Esophagus (tissue), 2 donors: ENCODE measurements around the gene TNS1. TPM values are rescaled to one million over a fixed set of nuclear protein-coding genes. Genes with fewer than 3 reads are reported as not detected.
A peak's percentile ranks its signal among the peaks of the same experiment; 100 is the strongest.

Source experiments
- H3K27ac ChIP-seq, 2 donors: one replicate each; pipeline ENCODE4 v1.5.1; 2013; ENCODE audit warnings: low read depth in 2 of 2, mild to moderate bottlenecking in 2 of 2, inconsistent platforms in 1 of 2, low read length in 1 of 2, moderate library complexity in 1 of 2
- H3K27me3 ChIP-seq, 2 donors: one replicate each; pipeline ENCODE4 v1.6.1; 2013; ENCODE audit warnings: low read length in 2 of 2, control low read depth in 1 of 2, mild to moderate bottlenecking in 1 of 2; ENCODE audit not compliant: insufficient read depth in 2 of 2, control insufficient read depth in 1 of 2
- H3K36me3 ChIP-seq, 2 donors: one replicate each; pipeline ENCODE4 v1.6.1; 2013; ENCODE audit warnings: low read length in 1 of 2; ENCODE audit not compliant: control insufficient read depth in 2 of 2, insufficient read depth in 2 of 2
- H3K4me1 ChIP-seq, 2 donors: one replicate each; pipeline ENCODE4 v1.6.1; 2013; ENCODE audit warnings: low read length in 1 of 2; ENCODE audit not compliant: control insufficient read depth in 2 of 2, insufficient read depth in 2 of 2
- H3K4me3 ChIP-seq, 2 donors: one replicate each; pipeline ENCODE4 v1.5.1; 2013; ENCODE audit warnings: low read length in 2 of 2, mild to moderate bottlenecking in 2 of 2, low read depth in 1 of 2, moderate library complexity in 1 of 2
- H3K9me3 ChIP-seq, 2 donors: one replicate each; pipeline ENCODE4 v1.6.1; 2013; ENCODE audit warnings: mild to moderate bottlenecking in 2 of 2, low read depth in 1 of 2, low read length in 1 of 2, moderate library complexity in 1 of 2; ENCODE audit not compliant: control insufficient read depth in 2 of 2, insufficient read depth in 1 of 2
- WGBS, 2 donors: extraction: QIAGEN DNeasy Blood & Tissue Kit; methylation state at CpG; one replicate each; pipeline ENCODE4 v1.1.7; 2013; 5-methylcytosine and 5-hydroxymethylcytosine counted together
- polyA plus RNA-seq, 2 donors: library from polyadenylated mRNA; stranded (reverse); fragments of 200-250 nt; gene quantifications; one replicate each; pipeline ENCODE4 v1.2.3, GENCODE V29; 2013
- donor health status: healthy with polysubstance abuse.
- donor health status: Bipolar disorder and iron deficiency.

Gene TNS1
- polyA plus RNA-seq, 2 donors = 28.3 to 39.0 TPM

DNA sequence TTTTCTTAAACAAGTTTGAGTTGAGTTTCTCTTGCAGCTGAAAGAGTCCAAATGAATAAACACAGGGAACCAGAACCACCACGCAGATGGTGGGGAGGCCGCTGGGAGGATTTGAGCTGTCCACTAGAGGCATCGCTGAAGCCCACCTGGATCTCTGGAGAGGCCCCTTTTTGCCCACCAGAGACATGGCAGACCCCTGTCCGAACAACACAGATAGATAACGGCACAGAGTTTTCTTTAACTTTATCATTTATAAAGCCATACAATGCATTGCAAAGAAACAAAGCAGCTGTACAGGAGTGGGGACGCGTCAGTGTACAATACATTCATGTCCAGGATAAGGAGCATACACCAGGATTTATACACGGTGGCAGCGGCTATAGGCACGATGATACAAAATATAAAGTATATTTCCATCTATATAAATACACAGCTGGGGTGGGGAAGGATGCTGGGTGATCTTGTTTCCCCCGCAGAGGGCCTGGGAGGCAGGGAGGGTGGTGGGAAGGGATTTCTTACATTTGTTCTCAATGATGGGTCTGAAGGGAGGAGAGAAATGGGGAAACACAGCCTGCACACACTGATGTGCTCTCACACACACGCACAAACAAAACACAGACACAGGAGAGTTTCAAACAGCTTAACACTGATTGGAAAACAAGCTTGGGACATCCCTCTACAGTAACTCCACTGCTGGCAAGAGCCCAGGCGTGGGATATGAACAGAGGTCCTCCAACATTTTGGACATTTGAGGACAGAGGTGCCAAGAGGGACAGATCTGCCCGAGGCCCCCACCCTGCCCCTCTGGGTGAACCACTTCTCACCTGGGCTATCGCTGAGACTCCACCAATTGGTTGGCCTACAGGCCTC lies 203.0 kb downstream of the TNS1 start:
- H3K4me3 ChIP-seq = no peak overlapping the region
- H3K36me3 ChIP-seq = peaks cover 0 to 5% of the 10 kb centered on the region in 2 donors
- WGBS, 2 donors = 79 to 82% methylated on average over 15 of the region's 15 CpGs
- no peaks in the 10 kb centered on the region for H3K27me3 ChIP-seq
- peaks cover 0 to 3% of the 10 kb centered on the region in 2 donors for H3K9me3 ChIP-seq
- peaks cover 0 to 11% of the 10 kb centered on the region in 2 donors for H3K4me1 ChIP-seq
- peak overlapping the region in 1 of 2 donors; percentile 2 for H3K27ac ChIP-seq

DNA sequence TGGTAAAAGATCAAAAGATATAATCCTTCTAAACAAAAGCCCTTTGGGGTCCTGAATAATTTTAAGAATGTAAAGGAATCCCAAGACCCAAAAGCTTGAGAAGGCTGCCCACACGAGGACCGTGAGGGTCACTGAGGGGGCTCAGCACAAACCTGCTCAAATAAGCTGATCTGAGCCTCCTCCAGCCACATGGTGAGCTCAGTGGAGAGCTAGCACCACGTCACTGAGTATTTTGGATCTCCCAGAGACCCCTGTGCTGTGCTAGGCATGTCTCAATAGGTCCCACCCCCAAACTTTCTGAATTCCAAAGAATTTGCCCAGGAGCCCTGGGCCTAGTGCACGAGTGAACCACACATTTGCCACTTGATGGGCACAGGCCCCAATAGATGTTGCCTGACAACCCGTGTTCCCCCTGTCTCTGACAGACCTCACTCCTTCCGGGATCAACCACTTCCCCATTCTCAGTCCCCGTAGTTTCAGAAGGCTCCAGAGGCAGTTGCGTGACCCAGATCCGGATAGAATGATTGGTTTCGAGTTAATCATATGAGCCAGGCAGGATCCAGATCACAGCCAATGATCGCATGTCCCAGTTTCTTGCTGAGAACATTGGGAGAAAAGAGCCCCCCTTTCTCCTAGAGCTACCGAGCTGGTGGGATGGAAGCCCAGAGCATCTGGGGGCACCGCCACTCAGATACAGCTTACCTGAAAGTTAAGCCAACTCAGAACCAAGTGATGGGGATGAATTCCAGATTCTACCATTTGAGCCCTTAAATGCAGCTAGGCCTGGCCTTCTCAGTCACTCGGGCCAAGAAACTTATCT lies 203.8 kb downstream of the TNS1 start:
- peaks cover 0 to 7% of the 10 kb centered on the region in 2 donors for H3K4me1 ChIP-seq
- no peaks in the 10 kb centered on the region for H3K27me3 ChIP-seq
- peaks cover 0 to 3% of the 10 kb centered on the region in 2 donors for H3K9me3 ChIP-seq
- no peak overlapping the region for H3K4me3 ChIP-seq
- no peaks in the 10 kb centered on the region for H3K36me3 ChIP-seq
- WGBS, 2 donors = 63 to 71% methylated on average over 14 of the region's 14 CpGs
- peak overlapping the region in 1 of 2 donors; percentile 51 for H3K27ac ChIP-seq

DNA sequence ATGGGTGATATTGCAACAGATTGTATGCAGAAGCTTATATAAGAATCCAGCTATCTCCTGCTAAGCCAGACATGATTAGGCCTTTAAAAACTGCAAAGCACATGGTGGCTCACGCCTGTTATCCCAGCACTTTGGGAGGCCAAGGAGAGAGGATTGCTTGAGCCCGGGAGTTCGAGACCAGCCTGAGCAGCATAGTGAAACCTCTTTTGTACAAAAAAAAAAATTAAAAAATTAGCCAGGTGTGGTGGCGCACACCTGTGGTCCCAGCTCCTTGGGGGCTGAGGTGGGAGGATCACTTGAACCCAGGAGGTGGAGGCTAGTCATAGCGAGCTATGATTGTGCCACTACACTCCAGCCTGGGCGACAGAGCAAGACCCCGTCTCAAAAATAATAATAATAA lies 204.6 kb downstream of the TNS1 start:
- Histone ChIP-seq H3K36me3 (no peaks in the 10 kb centered on the region), H3K9me3 (peaks cover 0 to 3% of the 10 kb centered on the region in 2 donors), H3K4me1 (peaks cover 0 to 7% of the 10 kb centered on the region in 2 donors), H3K27me3 (no peaks in the 10 kb centered on the region), H3K27ac (no peak overlapping the region), H3K4me3 (no peak overlapping the region)
- 88 to 99% methylated on average over 7 of the region's 7 CpGs for WGBS, 2 donors

DNA sequence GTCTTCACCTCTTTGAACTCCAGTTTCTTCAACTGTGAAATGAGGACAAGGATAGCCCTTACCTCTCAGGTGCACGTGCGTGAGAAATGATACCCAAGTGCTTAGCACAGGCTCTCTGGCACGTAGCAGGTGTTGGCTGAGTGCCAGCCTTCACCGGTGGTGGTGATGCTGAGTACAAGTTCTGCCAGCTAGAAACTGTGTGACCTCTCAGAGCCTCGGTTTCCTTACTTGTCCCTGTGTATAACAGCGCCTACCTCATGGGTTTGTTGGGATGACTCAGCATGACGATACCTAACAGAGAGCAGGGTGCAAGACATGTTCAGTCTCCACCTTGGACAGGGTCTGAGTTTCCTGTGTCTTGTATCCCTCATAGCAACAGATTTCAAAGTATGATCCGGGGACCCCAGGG lies 205.1 kb downstream of the TNS1 start:
- Histone ChIP-seq H3K4me1 (peaks cover 0 to 7% of the 10 kb centered on the region in 2 donors), H3K9me3 (peaks cover 0 to 3% of the 10 kb centered on the region in 2 donors), H3K4me3 (no peak overlapping the region), H3K27me3 (no peaks in the 10 kb centered on the region), H3K36me3 (no peaks in the 10 kb centered on the region), H3K27ac (no peak overlapping the region)
- 40 to 45% methylated on average over 8 of the region's 8 CpGs for WGBS, 2 donors

DNA sequence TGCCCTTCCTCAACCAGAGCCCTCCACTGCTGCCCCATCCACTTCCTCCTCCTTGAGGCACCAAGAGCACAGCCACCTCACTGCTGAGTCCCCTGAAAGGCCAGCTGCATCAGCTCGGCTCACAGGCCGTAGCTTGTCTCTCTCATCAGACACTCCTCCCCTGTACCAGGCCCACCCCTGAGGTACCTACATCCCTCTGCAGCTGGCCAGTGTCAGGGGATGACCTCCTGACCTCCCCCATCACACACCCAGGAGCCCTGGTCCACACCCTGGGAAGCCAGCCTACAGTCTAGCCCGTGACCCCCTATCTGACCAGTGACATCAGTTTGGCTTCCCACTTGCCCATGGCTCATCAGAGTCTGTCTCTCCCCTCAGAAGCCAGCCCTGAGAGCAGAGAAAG lies 205.6 kb downstream of the TNS1 start:
- Histone ChIP-seq H3K4me3 (no peak overlapping the region), H3K27ac (peak overlapping the region in 1 of 2 donors; percentile 66), H3K4me1 (peaks cover 0 to 7% of the 10 kb centered on the region in 2 donors), H3K36me3 (no peaks in the 10 kb centered on the region), H3K27me3 (no peaks in the 10 kb centered on the region), H3K9me3 (peaks cover 0 to 3% of the 10 kb centered on the region in 2 donors)
- 51 to 79% methylated on average over 3 of the region's 3 CpGs for WGBS, 2 donors

DNA sequence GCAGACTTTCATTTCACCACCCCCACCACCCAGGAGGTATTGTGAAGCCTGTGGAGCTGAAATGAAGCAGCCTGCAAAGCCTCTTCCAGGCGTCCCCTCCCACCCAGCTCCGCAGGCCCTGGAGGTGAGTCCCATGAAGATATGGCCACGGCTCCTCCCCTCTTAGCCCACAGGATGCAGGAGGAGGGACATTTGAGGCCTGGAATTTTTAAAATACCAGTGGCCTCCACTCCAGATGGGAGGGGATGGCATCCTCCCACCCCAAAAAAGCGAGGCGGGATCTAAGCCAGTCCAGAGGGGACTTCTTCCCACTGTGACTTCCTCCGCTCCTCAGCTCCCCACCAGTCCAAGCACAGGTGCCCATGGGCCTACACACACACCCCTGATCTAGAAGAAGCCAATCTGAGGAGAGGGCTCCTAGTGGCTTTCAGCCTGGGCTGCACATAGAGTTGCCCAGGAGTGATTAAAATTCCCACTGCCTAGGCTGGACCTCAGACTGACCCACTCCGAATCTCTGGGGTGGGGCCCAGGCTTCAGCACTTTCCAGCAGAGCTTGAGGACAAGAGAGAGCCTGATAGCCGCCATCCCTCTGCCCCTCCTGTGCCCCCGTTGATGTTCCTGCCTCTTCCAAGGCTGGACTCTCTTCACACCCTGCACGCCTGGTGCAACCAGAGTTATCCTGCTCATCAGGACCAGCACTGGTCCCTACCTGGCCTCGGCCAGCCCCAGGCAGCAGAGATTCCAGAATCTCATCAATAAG lies 206.9 kb downstream of the TNS1 start:
- peaks cover 0 to 3% of the 10 kb centered on the region in 2 donors for H3K9me3 ChIP-seq
- H3K36me3 ChIP-seq = no peaks in the 10 kb centered on the region
- peaks cover 0 to 8% of the 10 kb centered on the region in 2 donors for H3K4me1 ChIP-seq
- no peak overlapping the region for H3K4me3 ChIP-seq
- WGBS, 2 donors = 68 to 71% methylated on average over 11 of the region's 11 CpGs
- H3K27ac ChIP-seq = peak overlapping the region in 1 of 2 donors; percentile 24
- no peaks in the 10 kb centered on the region for H3K27me3 ChIP-seq

DNA sequence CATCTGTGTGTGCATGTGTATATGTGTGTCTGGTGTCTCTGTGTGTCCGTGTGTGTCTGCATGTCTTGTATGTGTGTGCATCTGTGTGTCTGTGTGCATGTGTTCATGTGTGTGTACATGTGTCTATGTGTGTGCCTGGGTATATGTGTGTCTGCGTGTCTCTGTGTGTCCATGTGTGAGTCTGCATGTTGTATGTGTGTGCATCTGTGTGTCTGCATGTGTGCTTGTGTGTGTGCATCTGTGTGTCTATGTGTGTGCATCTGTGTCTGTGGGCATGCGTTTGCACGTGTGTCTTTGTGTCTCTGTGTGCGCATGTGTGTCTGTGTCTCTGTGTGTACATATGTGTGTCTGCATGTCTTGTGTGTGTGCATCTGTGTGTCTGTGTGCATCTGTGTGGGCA lies 207.7 kb downstream of the TNS1 start:
- Histone ChIP-seq H3K36me3 (no peaks in the 10 kb centered on the region), H3K9me3 (peaks cover 0 to 3% of the 10 kb centered on the region in 2 donors), H3K27me3 (no peaks in the 10 kb centered on the region), H3K4me1 (peaks cover 0 to 9% of the 10 kb centered on the region in 2 donors), H3K4me3 (no peak overlapping the region), H3K27ac (no peak overlapping the region)
- WGBS, 2 donors = 87 to 89% methylated on average over 5 of the region's 5 CpGs

DNA sequence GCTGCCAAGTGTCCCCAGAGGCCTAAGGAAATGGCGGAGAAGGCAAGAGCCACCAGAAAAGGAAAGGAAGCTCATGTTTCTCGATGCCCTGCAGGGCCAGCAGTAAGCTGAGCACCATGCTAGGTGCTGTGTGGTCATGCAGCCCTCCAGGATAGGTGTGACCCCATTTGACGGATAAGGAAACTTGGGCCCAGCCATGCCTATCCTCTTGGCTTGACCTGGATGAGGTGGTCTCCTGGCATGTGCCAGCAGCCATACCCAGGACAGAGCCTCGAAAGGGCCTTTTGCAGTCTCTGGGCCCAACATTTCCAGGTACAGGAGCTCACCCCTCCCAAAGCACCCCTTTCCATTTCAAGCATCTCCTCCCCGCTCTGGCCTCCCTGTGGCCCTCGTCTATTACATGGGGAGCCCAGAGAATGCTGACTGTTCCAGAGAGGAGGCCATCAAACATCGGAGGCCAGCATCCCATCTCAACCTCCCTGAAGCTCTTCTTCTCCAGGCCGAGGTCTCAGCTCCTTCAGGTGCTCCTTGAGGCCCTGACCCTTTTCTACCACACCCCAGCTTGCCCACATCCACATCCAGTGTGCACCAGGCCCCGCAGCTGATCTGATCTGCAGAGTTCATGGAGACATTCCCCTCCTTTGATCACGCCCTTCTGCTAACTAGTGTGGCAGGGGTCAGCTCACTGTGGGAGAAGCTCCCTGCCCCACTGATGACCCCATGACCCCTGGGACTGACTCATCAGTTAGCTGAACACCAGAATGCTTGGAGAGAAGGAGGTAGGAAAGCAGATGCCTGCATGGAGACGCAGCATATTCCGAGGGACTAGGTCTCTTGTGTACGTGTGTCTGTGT lies 208.4 kb downstream of the TNS1 start:
- no peaks in the 10 kb centered on the region for H3K36me3 ChIP-seq
- 79 to 82% methylated on average over 13 of the region's 13 CpGs for WGBS, 2 donors
- no peaks in the 10 kb centered on the region for H3K27me3 ChIP-seq
- H3K4me1 ChIP-seq = peaks cover 0 to 9% of the 10 kb centered on the region in 2 donors
- H3K27ac ChIP-seq = no peak overlapping the region
- H3K4me3 ChIP-seq = no peak overlapping the region
- H3K9me3 ChIP-seq = peaks cover 0 to 3% of the 10 kb centered on the region in 2 donors
